Upper lobe of right lung (tissue), 1 donor: ENCODE data around the gene STAB2. TPM values are rescaled to one million over a fixed set of nuclear protein-coding genes. Genes with fewer than 3 reads are reported as not detected.

Source experiments
- ATAC-seq: fragments of 200-7000 bp; cut with Tn5 transposase; one replicate; pipeline ENCODE4 v1.9.1; 2020; ENCODE audit warnings: mild to moderate bottlenecking, moderate library complexity
- DNase-seq: peaks from one replicate; pipeline ENCODE4 v3.0.0-alpha.2; 2020
- H3K27ac ChIP-seq: fragments of 200-600 bp; one replicate; pipeline ENCODE4 v1.8.0; 2022
- H3K27me3 ChIP-seq: fragments of 200-600 bp; one replicate; pipeline ENCODE4 v1.8.0; 2022; ENCODE audit warnings: mild to moderate bottlenecking
- H3K36me3 ChIP-seq: fragments of 200-600 bp; one replicate; pipeline ENCODE4 v1.8.0; 2022
- H3K4me1 ChIP-seq: fragments of 200-600 bp; one replicate; pipeline ENCODE4 v1.8.0; 2022
- H3K4me3 ChIP-seq: fragments of 200-600 bp; one replicate; pipeline ENCODE4 v1.8.0; 2022; ENCODE audit warnings: mild to moderate bottlenecking
- H3K9me3 ChIP-seq: fragments of 200-600 bp; one replicate; pipeline ENCODE4 v1.8.0; 2022
- intact Hi-C: fragments of 100-400 bp; cut with DNase I; formaldehyde crosslinking; loops from one replicate; pipeline ENCODE4 v1.11.0; 2022
- total RNA-seq: library from RNA; stranded (reverse); fragmentation: NEBNext Ultra II Directional; extraction: Animal tissue kit (Norgen Biotek cat#: 25700); gene quantifications from one replicate; pipeline ENCODE4 v1.2.1, GENCODE V29; 2021
- TF ChIP-seq, protein P1 (sequence below): fragments of 200-600 bp; IDR thresholded peaks from one replicate; pipeline ENCODE4 v1.8.0; 2022; ENCODE audit warnings: antibody characterized with exemption
- donor health status: DM: no; HTN: yes; CAD: no; lungs with severe emphysema.

The STAB2 gene
- total RNA-seq, 1 donor from 2014 or later = 2.6 TPM

DNA sequence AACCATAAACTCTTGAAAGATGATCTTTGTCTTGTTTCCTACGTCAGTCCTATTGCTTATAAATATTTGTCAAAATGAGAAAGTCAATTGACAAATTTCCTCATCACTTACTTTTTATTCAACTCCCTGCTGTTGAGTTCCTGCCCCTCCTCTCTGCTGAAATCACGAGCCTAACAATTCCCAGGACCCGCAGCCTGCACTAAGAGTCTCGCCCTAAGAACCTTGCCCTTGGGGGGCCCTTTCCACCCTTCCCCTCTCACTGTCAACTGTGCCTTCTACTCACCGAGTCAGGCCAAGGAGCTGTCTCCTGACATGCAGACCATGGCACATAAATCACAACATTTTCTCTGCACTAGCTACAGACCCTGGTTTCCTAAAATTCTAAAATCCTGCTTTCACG, 99.0 kb downstream of the STAB2 start:
- H3K4me3 ChIP-seq = no peak overlapping the region

DNA sequence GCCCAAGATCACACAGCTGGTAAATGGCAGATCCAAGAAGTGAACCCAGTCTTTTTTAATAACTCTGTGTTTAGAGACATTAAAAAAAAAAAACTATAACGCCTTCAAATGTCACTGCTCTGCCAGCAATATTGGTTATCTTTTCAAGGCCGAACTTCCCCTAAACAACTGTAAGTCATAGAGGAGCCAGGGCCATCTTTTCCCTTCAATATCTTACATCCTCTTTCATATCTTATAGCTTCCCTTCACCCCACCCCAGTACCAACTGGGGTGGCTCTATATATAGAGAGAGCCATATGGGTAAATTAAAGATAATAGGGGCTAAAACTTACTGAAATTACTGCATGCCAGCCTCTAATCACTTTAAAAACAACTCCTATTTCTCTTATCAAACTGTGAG, 100.2 kb downstream of the STAB2 start:
- intact Hi-C loops = no loop called here
- Histone ChIP-seq H3K36me3 (no peaks in the 10 kb centered on the region), H3K9me3 (no peaks in the 10 kb centered on the region), H3K27ac (no peak overlapping the region), H3K4me3 (no peak overlapping the region), H3K4me1 (no peaks in the 10 kb centered on the region), H3K27me3 (no peaks in the 10 kb centered on the region)
- DNase-seq (no peak), ATAC-seq (no peak)
- TF ChIP-seq, protein P1, sequence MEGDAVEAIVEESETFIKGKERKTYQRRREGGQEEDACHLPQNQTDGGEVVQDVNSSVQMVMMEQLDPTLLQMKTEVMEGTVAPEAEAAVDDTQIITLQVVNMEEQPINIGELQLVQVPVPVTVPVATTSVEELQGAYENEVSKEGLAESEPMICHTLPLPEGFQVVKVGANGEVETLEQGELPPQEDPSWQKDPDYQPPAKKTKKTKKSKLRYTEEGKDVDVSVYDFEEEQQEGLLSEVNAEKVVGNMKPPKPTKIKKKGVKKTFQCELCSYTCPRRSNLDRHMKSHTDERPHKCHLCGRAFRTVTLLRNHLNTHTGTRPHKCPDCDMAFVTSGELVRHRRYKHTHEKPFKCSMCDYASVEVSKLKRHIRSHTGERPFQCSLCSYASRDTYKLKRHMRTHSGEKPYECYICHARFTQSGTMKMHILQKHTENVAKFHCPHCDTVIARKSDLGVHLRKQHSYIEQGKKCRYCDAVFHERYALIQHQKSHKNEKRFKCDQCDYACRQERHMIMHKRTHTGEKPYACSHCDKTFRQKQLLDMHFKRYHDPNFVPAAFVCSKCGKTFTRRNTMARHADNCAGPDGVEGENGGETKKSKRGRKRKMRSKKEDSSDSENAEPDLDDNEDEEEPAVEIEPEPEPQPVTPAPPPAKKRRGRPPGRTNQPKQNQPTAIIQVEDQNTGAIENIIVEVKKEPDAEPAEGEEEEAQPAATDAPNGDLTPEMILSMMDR = no peak

More for the DNA sequence above, 99.0 kb downstream of the STAB2 start:
- Histone ChIP-seq H3K27ac (no peak overlapping the region), H3K9me3 (no peaks in the 10 kb centered on the region), H3K36me3 (no peaks in the 10 kb centered on the region), H3K4me1 (no peaks in the 10 kb centered on the region), H3K27me3 (no peaks in the 10 kb centered on the region)
- ATAC-seq = no peak
- intact Hi-C loops = no loop called here
- TF ChIP-seq, protein P1 = no peak
- no peak for DNase-seq

DNA sequence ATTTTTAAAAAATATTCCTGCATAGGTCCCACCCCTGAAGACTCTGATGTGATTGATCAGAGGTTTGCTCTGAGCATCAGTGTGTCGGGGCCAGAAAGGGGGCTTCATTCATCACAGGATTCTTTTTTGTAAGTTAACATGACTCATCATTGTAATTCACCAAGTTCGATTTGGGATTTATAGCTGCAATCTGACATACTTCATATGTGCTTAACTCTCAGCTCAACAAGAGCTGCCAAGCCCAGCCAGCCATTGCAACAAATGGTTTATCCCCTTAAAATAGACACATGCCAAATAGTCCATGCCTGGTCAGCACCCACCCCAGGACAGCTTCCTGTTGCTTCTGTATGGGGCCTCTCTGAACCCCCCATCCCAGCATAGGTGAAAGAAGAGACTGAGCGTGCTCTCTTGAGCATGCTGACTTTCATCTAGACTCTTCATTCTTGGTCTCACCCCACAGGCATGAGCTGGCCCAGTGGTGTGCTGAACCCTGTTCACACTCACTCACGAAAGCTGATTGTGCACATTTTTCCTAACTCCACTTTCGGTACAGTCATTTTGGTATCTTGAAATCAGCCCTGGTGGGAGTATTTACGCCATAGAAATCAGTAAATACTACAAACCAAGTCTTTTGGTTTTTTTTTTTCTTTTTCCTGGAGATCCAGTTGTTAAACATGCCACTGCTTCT, 101.4 kb downstream of the STAB2 start:
- no peak overlapping the region for H3K27ac ChIP-seq
- no peaks in the 10 kb centered on the region for H3K36me3 ChIP-seq
- no peak overlapping the region for H3K4me3 ChIP-seq
- intact Hi-C loops = no loop called here
- ATAC-seq (no peak), DNase-seq (no peak)
- no peaks in the 10 kb centered on the region for H3K9me3 ChIP-seq
- TF ChIP-seq, protein P1 = no peak
- no peaks in the 10 kb centered on the region for H3K27me3 ChIP-seq
- no peaks in the 10 kb centered on the region for H3K4me1 ChIP-seq

DNA sequence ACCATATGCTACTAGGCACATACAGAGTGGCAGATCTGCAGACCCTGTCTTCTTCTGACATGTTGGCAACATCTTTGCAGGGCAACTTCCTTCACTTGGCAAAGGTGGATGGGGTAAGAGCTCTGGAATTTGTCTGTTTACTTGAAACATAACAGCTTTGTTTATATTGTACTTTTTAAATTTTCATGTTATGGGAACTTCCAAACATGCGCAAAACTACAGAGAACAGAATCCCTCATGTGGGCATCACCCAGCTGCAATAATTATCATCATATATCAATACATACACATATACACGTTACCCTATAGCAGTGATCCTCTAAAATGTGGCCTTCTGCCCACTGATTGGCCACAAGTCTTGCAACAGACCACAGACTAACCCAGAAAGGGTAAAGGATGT, 103.4 kb downstream of the STAB2 start:
- TF ChIP-seq, protein P1 = no peak
- Histone ChIP-seq H3K27ac (no peak overlapping the region), H3K4me3 (no peak overlapping the region), H3K36me3 (no peaks in the 10 kb centered on the region), H3K4me1 (no peaks in the 10 kb centered on the region), H3K27me3 (no peaks in the 10 kb centered on the region), H3K9me3 (no peaks in the 10 kb centered on the region)
- intact Hi-C loops = no loop called here
- no peak for ATAC-seq
- DNase-seq = no peak

DNA sequence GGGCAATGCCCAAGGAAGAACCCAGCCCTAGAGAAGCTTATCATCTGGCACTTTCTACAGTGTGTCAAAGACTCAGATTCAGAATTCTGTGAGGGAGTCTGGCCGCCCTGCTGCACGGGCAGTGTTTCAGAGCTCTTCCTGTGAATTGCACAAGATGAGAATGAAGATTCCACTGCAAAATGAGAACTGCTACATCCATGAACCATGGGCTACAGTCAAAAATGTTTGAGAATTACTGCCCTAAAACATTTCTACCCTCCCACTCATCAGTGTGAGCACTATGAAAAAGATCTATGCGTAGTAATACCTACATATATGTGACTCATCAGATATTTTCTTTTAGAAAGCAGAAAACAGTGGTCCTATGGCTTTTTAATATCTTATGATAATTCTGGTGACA, 104.0 kb downstream of the STAB2 start:
- no peaks in the 10 kb centered on the region for H3K36me3 ChIP-seq
- no peak overlapping the region for H3K27ac ChIP-seq
- no peak for ATAC-seq
- H3K27me3 ChIP-seq = no peaks in the 10 kb centered on the region
- TF ChIP-seq, protein P1 = no peak
- no peak overlapping the region for H3K4me3 ChIP-seq
- no peaks in the 10 kb centered on the region for H3K9me3 ChIP-seq
- intact Hi-C loops = no loop called here
- H3K4me1 ChIP-seq = no peaks in the 10 kb centered on the region
- DNase-seq = no peak

DNA sequence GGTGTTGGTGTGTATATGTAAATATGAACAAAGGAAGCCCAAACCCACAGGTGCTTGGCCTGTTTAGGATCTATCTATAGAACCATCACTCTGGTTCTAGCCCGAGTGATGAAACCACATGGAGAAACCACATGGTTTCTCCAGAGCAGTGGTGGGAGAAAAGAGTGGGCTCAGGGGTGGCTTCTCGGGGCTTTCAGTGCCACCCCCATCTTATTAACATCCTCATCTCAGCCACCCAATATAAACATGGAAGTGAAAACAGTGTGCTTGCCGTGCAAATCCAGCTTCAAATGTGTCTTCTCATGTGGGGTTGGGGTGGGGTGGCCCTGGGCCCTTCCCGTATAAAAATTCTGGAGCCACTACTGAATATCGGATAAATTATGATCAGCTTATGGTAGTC, 109.0 kb downstream of the STAB2 start:
- Histone ChIP-seq H3K27me3 (no peaks in the 10 kb centered on the region), H3K4me3 (no peak overlapping the region), H3K9me3 (no peaks in the 10 kb centered on the region), H3K27ac (no peak overlapping the region), H3K36me3 (no peaks in the 10 kb centered on the region), H3K4me1 (no peaks in the 10 kb centered on the region)
- DNase-seq (no peak), ATAC-seq (no peak)
- TF ChIP-seq, protein P1 = no peak
- intact Hi-C loops = no loop called here
